Dermis microvascular lymphatic vessel endothelial cell (primary cell): ENCODE data around the gene NLN. TPM values are rescaled to one million over a fixed set of nuclear protein-coding genes. Genes with fewer than 3 reads are reported as not detected.

ENCODE experiments used
- DNase-seq, 2 donors: peaks; one replicate each; pipeline versions ENCODE4 v3.0.0 to v3.0.0-alpha.2; 2010; ENCODE audit warnings: low read depth in 2 of 2
- total RNA-seq: library from RNA; depleted of rRNA; stranded (reverse); fragments of >200 nt; gene quantifications from 2 replicates; pipeline ENCODE4 v1.2.1, GENCODE V29; 2014

The NLN gene
- total RNA-seq, 1 donor from 2014 or later, result 33.9 TPM

DNA sequence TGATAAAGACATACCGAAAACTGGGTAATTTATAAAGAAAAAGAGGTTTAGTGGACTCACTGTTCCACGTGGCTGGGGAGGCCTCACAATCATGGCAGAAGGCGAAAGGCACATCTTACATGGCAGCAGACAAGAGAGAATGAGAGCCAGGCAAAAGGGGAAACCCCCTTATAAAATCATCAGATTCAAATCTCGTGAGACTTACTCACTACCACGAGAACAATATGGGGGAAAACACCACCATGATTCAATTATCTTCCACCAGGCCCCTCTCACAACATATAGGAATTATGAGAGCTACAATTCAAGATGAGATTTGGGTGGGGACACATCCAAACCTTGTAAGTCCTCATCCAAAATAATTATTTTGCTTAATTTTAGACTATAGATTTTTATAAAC lies 149.8 kb downstream of the NLN start:
- DNase-seq, result peak in 1 of 2 donors; percentile 14

DNA sequence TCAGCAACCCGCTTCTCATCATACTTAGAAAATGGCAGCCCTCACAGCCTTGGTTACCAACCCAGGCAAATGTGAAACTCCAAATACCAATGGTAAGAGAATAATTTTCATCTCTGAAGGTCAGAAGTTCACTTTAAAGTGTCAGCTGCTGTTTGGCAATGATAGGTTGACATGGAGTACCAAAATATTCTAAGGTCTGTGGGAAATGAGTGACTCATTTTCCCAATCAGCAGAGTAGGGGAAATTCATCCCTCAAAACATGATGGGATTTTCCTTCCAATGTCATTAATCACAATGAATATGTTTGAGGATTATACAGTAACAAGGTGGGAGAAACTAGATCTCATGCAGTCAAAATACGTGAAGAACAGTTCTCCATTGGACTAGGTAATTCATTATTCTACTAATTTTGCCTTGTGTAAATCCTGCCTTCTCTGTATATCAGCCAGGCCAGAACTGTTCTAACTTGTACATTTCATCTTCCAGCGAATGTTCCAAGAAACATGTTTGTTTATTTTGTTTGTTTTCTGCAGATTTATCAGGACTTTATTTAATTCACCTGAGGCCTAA lies 151.3 kb downstream of the NLN start:
- peak; percentile 24 to 81 for DNase-seq

DNA sequence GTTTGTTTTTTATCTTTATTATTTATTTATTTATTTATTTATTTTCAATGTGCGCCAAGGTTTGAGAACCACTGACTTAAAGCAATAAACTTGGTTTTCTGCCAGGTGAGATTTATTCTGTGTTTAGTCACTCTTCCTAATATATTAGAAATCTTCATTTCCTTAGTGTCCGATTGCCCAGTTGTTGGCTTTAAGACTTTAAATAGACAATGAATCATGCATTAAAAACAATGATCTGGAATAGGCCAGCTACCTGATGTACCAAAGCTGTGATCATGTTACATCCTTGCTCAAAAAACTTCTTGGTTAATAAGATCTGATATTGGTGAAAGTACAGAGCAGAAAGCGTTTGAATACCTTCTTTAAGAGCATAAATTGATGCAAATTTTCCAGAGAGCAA lies 152.2 kb downstream of the NLN start:
- DNase-seq, result peak in 1 of 2 donors; percentile 81

DNA sequence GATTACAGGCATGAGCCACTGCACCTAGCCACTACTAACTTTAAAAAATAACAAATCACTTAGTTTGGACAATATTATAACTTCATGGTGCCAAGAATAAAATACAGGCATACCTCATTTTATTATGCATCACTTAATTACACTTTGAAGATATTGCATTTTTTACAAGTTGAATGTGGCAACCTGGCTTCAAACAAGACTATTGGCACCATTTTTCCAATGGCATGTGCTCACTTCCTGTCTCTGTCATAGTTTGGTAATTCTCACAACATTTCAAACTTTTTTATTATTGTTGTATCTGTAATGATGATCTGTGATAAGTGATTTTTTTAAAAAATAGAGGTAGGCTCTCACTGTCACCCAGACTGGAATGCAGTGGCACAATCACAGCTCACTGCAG lies 154.5 kb downstream of the NLN start:
- DNase-seq, result peak in 1 of 2 donors; percentile 6

DNA sequence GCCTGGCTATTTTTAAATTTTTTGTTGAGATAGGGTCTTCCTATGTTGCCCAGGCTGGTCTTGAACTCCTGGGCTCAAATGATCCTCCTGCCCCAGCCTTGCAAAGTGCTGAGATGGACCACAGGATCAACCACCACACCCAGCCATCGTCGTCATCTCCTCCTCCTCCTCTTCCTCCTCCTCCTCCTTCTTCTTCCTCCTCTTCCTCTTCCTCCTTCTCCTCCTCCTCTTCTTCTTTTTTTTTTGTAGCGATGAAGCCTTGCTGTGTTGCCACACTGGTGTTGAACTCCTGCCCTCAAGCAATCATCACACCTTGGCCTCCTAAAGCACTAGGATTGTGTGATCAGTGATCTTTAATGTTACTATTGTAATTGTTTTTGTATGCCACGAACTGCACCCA lies 155.0 kb downstream of the NLN start:
- DNase-seq, result no peak

Other genes with a start within 250 kb of the NLN start
- gene ADAMTS6, start 240.3 kb upstream of the NLN start, total RNA-seq, result 40.7 and 46.5 TPM in 2 replicates
- 6.3 and 10.4 TPM in 2 replicates for gene CENPK, start 159.0 kb upstream of the NLN start, total RNA-seq
- 28.3 and 30.0 TPM in 2 replicates for gene PPWD1, start 158.9 kb upstream of the NLN start, total RNA-seq
- 20.7 and 23.8 TPM in 2 replicates for gene TRIM23, start 97.9 kb upstream of the NLN start, total RNA-seq
- gene SHLD3, start 97.2 kb upstream of the NLN start, total RNA-seq, result 2.7 TPM in 2 replicates
- 21.1 and 23.9 TPM in 2 replicates for gene TRAPPC13, start 97.2 kb upstream of the NLN start, total RNA-seq
- gene SGTB, start 96 bp upstream of the NLN start, total RNA-seq, result 7.0 and 10.3 TPM in 2 replicates
- 46.7 and 53.1 TPM in 2 replicates for gene ERBIN, start 204.4 kb downstream of the NLN start, total RNA-seq